Gastroesophageal sphincter (tissue), 4 donors: ENCODE measurements around the gene IFTAP. TPM values are rescaled to one million over a fixed set of nuclear protein-coding genes. Genes with fewer than 3 reads are reported as not detected.
"Not testable (repeated sequence)": the region's sequence is repeated elsewhere in the genome, so short reads cannot be mapped to it uniquely, and the experiment has no call there.

Experiments used
- ATAC-seq: fragments of 150-250 bp; one replicate; pipeline ENCODE4 v1.9.1; 2016; ENCODE audit warnings: mild to moderate bottlenecking, moderate library complexity
- H3K27ac ChIP-seq, 4 donors: fragments of 200-600 bp; sonication (generic) in 3 of 4; 1 replicate in 3 of 4; 2 replicates in 1 of 4; pipeline ENCODE4 v1.5.1; 2016 to 2019
- H3K27me3 ChIP-seq: fragments of 200-600 bp; sonication (generic); one replicate; pipeline ENCODE4 v1.5.1; 2019
- H3K36me3 ChIP-seq, 2 donors: fragments of 200-600 bp; sonication (generic); one replicate each; pipeline ENCODE4 v1.5.1; 2019; ENCODE audit warnings: control low read depth in 1 of 2
- H3K4me1 ChIP-seq, 3 donors: fragments of 200-600 bp; sonication (generic); 1 replicate in 2 of 3; 2 replicates in 1 of 3; pipeline ENCODE4 v1.5.1; 2016 to 2019; ENCODE audit warnings: control low read depth in 2 of 3
- H3K4me3 ChIP-seq, 2 donors: fragments of 200-600 bp; sonication (generic); one replicate each; pipeline ENCODE4 v1.5.1; 2019; ENCODE audit warnings: mild to moderate bottlenecking in 1 of 2, moderate library complexity in 1 of 2
- H3K9me3 ChIP-seq, 3 donors: fragments of 200-600 bp; sonication (generic); one replicate each; pipeline ENCODE4 v1.5.1; 2017 to 2019; ENCODE audit warnings: control low read depth in 2 of 3
- EP300 ChIP-seq: sonication (generic); formaldehyde crosslinking; IDR thresholded peaks from one replicate; pipeline ENCODE4 v1.6.1; 2017; ENCODE audit warnings: antibody characterized with exemption, mild to moderate bottlenecking
- POLR2A ChIP-seq, 2 donors: fragments of 450-650 bp; IDR thresholded peaks; one replicate each; pipeline ENCODE4 v1.6.1; 2017; ENCODE audit warnings: antibody characterized with exemption in 2 of 2, mild to moderate bottlenecking in 2 of 2, moderate library complexity in 1 of 2
- POLR2AphosphoS5 ChIP-seq: sonication (generic); formaldehyde crosslinking; IDR thresholded peaks from one replicate; pipeline ENCODE4 v1.6.1; 2017; ENCODE audit warnings: antibody characterized with exemption
- WGBS, 2 donors: methylation state at CpG; one replicate each; pipeline ENCODE4 v1.1.5; 2018; ENCODE audit warnings: low coverage in 1 of 2; 5-methylcytosine and 5-hydroxymethylcytosine counted together
- total RNA-seq, 4 donors: library from RNA; depleted of rRNA; stranded (reverse); fragments of >200 nt; gene quantifications; one replicate each; pipeline ENCODE4 v1.1.0, GENCODE V29; 2016
- TF ChIP-seq, protein P1 (sequence below), 4 experiments: fragments of 200-600 bp in 2 of 4; fragments of 450-650 bp in 2 of 4; sonication (generic) in 1 of 4; IDR thresholded peaks; one replicate each; pipeline ENCODE4 v1.5.1; 2017 to 2019; ENCODE audit warnings: antibody characterized with exemption in 4 of 4, mild to moderate bottlenecking in 2 of 4, moderate library complexity in 2 of 4

The IFTAP gene
- total RNA-seq, 4 donors from 2014 or later: 24.8 to 44.5 (median 33.2) TPM

DNA sequence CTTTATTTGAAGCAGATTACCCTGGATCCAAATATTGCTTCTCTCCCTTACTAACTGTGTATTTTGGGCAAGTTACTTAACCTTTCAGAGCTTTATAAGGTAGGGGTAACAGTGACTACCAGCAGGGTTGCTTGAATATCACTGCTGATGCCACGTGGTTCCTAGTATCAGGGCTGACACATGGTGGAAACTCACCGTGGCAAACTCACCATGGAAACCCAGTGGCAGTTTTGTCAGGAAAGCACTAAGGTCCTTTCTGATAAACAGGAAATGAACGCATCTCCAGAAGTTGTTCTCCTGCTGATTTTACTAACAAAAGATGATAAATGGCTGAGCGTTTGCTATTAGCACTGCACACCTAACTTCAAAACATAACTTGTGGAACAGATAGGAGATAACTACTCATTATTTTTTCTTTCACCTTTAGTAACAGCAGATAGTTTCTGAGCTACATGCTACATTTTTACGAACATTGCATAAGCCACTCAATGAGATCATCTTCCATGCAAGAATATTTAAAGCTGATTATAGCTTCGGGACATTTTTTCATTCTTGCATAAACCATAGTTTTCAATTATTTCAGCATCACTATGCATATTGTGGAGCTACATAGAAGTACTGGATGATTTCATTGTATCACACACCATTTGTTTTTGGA lies 63.4 kb downstream of the IFTAP start:
- H3K4me3 ChIP-seq: no peak overlapping the region
- WGBS, 2 donors: 71 to 74% methylated on average over 5 to 6 of the region's 6 CpGs
- ATAC-seq: no peak
- H3K4me1 ChIP-seq: no peaks in the 10 kb centered on the region
- TF ChIP-seq POLR2AphosphoS5 (no peak), POLR2A (IDR thresholded peaks at IDR 0.05) (no peak), EP300 (no peak)
- TF ChIP-seq, protein P1, sequence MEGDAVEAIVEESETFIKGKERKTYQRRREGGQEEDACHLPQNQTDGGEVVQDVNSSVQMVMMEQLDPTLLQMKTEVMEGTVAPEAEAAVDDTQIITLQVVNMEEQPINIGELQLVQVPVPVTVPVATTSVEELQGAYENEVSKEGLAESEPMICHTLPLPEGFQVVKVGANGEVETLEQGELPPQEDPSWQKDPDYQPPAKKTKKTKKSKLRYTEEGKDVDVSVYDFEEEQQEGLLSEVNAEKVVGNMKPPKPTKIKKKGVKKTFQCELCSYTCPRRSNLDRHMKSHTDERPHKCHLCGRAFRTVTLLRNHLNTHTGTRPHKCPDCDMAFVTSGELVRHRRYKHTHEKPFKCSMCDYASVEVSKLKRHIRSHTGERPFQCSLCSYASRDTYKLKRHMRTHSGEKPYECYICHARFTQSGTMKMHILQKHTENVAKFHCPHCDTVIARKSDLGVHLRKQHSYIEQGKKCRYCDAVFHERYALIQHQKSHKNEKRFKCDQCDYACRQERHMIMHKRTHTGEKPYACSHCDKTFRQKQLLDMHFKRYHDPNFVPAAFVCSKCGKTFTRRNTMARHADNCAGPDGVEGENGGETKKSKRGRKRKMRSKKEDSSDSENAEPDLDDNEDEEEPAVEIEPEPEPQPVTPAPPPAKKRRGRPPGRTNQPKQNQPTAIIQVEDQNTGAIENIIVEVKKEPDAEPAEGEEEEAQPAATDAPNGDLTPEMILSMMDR (IDR thresholded peaks at IDR 0.05): no peak
- H3K27me3 ChIP-seq: no peaks in the 10 kb centered on the region
- peaks cover 0 to 27% of the 10 kb centered on the region in 2 donors for H3K36me3 ChIP-seq
- no peak overlapping the region for H3K27ac ChIP-seq
- H3K9me3 ChIP-seq: peaks cover 0 to 7% (median 0%) of the 10 kb centered on the region in 3 donors

DNA sequence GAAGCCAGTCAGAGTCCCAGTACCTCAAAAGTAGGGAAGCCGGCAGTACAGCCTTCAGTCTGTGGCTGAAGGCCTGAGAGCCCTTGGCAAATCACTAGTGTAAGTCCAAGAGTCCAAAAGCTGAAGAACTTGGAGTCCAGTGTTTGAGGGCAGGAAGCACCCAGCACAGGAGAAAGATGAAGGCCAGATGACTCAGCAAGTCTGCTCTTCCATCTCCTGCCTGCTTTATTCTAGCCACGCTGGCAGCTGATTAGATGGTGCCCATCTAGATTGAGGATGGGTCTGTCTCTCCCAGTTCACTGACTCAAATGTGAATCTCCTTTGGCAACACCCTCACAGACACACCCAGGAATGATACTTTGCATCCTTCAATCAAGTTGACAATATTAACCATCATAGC lies 67.1 kb downstream of the IFTAP start:
- H3K36me3 ChIP-seq: peaks cover 0 to 19% of the 10 kb centered on the region in 2 donors
- H3K4me3 ChIP-seq, H3K27ac ChIP-seq, H3K9me3 ChIP-seq, H3K4me1 ChIP-seq, ATAC-seq, H3K27me3 ChIP-seq: not testable (repeated sequence)
- WGBS, 2 donors: 90 to 100% methylated on average over 1 of the region's 2 CpGs

DNA sequence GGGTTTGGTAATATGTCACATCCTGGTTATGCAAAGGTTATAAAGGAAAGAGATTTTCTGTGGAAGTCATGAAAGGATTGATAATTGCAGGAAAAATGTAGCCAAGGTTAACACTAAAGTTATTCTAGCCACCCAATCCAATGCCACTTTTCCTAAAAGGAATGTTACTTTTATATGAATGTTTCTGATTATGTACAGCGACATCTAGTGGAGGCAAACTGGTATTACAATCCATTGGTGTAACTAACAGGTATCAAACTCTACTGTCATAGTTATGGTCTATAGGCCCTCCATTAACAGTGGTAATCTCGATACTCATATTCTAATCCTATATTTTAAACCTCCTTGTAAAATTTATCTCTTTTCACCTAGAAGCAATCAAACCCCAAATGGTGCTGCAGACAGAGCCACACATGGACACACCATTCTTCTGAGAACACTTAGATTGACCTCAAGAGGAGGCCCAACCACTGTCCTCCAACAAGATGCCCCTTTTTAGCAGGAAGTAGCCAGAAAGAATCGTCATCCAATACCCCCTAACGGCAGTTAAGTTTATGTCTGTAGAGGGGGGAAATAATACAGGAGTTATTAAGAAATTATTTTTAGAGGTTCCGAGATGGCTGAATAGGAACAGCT lies 78.6 kb downstream of the IFTAP start:
- Histone ChIP-seq H3K4me1 (no peaks in the 10 kb centered on the region), H3K27me3 (no peaks in the 10 kb centered on the region), H3K4me3 (no peak overlapping the region), H3K27ac (no peak overlapping the region), H3K36me3 (no peaks in the 10 kb centered on the region), H3K9me3 (no peaks in the 10 kb centered on the region)
- WGBS, 2 donors: 38 to 60% methylated on average over 4 to 5 of the region's 5 CpGs
- no peak for TF ChIP-seq EP300
- TF ChIP-seq, protein P1 (IDR thresholded peaks at IDR 0.05): peak; percentile 77 to 93 (median 80)
- ATAC-seq: no peak

DNA sequence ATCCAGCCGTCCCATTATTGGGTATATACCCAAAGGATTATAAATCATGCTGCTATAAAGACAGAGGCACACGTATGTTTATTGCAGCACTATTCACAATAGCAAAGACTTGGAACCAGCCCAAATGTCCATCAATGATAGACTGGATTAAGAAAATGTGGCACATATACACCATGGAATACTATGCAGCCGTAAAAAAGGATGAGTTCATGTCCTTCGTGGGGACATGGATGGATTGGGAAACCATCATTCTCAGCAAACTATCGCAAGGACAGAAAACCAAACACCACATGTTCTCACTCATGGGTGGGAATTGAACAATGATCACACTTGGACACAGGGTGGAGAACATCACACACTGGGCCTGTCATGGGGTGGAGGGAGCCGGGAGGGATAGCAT lies 85.2 kb downstream of the IFTAP start:
- WGBS, 2 donors: 86 to 90% methylated on average over 6 of the region's 6 CpGs

DNA sequence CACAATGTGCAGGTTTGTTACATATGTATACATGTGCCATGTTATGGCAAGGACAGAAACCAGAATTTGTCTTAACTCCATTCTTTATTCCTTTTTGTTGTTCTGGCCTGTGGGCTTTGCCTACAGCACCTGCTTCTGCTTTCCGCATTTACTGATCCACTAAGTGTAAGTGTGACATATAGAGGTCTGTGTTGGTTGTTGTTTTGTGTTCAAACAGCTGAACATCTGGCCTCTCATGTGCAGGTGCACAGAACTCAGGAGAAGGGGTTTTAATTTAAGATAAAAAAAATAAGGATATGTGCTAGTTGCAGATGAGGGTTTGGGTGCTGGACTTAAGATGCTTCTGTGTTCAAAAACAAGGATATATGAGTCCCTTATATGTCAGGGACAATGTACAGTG lies 89.5 kb downstream of the IFTAP start:
- TF ChIP-seq, protein P1 (IDR thresholded peaks at IDR 0.05): no peak
- TF ChIP-seq EP300: no peak
- no peak for TF ChIP-seq POLR2AphosphoS5
- no peak for TF ChIP-seq POLR2A (IDR thresholded peaks at IDR 0.05)
- no peak for ATAC-seq
- 100% methylated on average over 1 of the region's 1 CpG for WGBS, 2 donors

More for the DNA sequence above, 85.2 kb downstream of the IFTAP start:
- not testable (repeated sequence) for H3K4me1 ChIP-seq, H3K27me3 ChIP-seq, H3K4me3 ChIP-seq, H3K9me3 ChIP-seq, H3K36me3 ChIP-seq, H3K27ac ChIP-seq, ATAC-seq

More for the DNA sequence above, 89.5 kb downstream of the IFTAP start:
- Histone ChIP-seq H3K4me1 (no peaks in the 10 kb centered on the region), H3K4me3 (no peak overlapping the region), H3K9me3 (peaks cover 0 to 5% (median 0%) of the 10 kb centered on the region in 3 donors), H3K27ac (no peak overlapping the region), H3K27me3 (no peaks in the 10 kb centered on the region), H3K36me3 (no peaks in the 10 kb centered on the region)
